ENCODE measurements around the gene CNOT2. TPM values are rescaled to one million over a fixed set of nuclear protein-coding genes. Genes with fewer than 3 reads are reported as not detected.

Gene CNOT2, protein sequence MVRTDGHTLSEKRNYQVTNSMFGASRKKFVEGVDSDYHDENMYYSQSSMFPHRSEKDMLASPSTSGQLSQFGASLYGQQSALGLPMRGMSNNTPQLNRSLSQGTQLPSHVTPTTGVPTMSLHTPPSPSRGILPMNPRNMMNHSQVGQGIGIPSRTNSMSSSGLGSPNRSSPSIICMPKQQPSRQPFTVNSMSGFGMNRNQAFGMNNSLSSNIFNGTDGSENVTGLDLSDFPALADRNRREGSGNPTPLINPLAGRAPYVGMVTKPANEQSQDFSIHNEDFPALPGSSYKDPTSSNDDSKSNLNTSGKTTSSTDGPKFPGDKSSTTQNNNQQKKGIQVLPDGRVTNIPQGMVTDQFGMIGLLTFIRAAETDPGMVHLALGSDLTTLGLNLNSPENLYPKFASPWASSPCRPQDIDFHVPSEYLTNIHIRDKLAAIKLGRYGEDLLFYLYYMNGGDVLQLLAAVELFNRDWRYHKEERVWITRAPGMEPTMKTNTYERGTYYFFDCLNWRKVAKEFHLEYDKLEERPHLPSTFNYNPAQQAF
- 100 to 1,000 TPM in 3 of 6 donors, 10 to 100 TPM in 3; 44.1 to 188 (median 98.7) TPM for total RNA-seq

DNA sequence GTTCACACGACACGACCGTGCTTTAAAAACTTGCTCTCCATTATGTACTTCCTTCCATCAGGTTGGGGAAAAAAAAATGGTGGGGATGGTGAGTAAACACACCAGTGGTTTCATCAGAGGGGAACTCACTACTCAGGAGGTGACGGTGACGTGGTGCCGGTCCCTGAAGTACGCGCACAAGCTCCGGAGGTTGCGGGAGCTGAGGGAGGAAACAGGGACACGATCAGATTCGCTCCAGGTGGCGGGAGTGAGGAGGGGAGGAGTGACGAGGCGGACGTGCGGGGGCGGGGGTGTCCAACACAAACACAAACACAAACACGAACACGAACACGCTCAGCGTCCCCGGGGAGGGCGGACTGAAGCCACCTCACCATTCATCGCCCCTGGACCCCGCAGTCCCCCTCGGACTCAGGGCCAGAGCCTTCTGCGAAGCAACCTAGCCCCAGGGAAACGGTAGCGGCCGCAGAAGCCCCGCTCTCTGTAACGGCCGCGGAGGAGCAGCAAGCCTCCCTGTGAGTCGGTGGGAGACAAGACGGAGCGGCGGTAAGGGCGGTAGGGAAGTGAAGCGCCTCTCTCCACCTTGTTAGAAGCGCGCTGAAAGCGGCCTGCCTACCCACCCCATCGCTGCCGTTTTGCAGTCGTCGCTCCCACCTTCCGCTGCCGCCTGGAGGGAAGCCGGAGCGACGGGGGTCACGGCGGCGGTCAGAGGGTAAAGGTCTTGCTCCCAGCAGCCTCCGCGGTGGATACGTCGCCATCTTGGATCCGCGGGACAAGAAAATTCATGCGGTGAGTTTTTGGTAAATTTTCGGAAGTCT is at the start of gene CNOT2:
Gene CNOT2 (plus strand): TSS at position 739 of the 815 bp plus-strand sequence. CDS start 34,794 bp downstream, outside the sequence.
- peak; percentile 94 to 97 for DNase-seq
- peaks cover 0 to 28% (median 10%) of the 10 kb centered on the region in 4 donors for H3K36me3 ChIP-seq
- H3K27ac ChIP-seq: peak within 1 kb of the TSS; percentile 98 to 99 (median 98)
- no peaks in the 10 kb centered on the region for H3K9me3 ChIP-seq
- TF ChIP-seq EP300 (IDR thresholded peaks at IDR 0.05) (peak in 1 of 4 donors; percentile 35), POLR2A (IDR thresholded peaks at IDR 0.05) (peak in 3 of 4 donors; percentile 32 to 76 (median 73)), POLR2AphosphoS5 (IDR thresholded peaks at IDR 0.05) (peak; percentile 81 to 92)
- TF ChIP-seq, protein P1, sequence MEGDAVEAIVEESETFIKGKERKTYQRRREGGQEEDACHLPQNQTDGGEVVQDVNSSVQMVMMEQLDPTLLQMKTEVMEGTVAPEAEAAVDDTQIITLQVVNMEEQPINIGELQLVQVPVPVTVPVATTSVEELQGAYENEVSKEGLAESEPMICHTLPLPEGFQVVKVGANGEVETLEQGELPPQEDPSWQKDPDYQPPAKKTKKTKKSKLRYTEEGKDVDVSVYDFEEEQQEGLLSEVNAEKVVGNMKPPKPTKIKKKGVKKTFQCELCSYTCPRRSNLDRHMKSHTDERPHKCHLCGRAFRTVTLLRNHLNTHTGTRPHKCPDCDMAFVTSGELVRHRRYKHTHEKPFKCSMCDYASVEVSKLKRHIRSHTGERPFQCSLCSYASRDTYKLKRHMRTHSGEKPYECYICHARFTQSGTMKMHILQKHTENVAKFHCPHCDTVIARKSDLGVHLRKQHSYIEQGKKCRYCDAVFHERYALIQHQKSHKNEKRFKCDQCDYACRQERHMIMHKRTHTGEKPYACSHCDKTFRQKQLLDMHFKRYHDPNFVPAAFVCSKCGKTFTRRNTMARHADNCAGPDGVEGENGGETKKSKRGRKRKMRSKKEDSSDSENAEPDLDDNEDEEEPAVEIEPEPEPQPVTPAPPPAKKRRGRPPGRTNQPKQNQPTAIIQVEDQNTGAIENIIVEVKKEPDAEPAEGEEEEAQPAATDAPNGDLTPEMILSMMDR (IDR thresholded peaks at IDR 0.05): peak in 1 of 6 experiments; percentile 11
- WGBS, 2 donors: 0 to 1% methylated on average over 19 to 64 of the region's 64 CpGs
- H3K27me3 ChIP-seq: no peaks in the 10 kb centered on the region
- peaks cover 40 to 54% (median 46%) of the 10 kb centered on the region in 4 donors for H3K4me1 ChIP-seq
- peak; percentile 96 to 98 for ATAC-seq (ENCODE audit: low FRiP score in 2 of 2)
- H3K4me3 ChIP-seq: peak within 1 kb of the TSS; percentile 74 to 95 (median 76)

GRCh38 chr12:70194076-70194475 is 49.2 kb upstream of the CNOT2 start:
- Histone ChIP-seq H3K27ac (no peak overlapping the region), H3K36me3 (no peaks in the 10 kb centered on the region), H3K4me3 (no peak overlapping the region), H3K9me3 (no peaks in the 10 kb centered on the region), H3K4me1 (peaks cover 0 to 5% (median 0%) of the 10 kb centered on the region in 4 donors), H3K27me3 (no peaks in the 10 kb centered on the region)
- TF ChIP-seq POLR2AphosphoS5 (IDR thresholded peaks at IDR 0.05) (no peak), EP300 (IDR thresholded peaks at IDR 0.05) (no peak), POLR2A (IDR thresholded peaks at IDR 0.05) (no peak)
- TF ChIP-seq, protein P1 (IDR thresholded peaks at IDR 0.05): no peak
- DNase-seq: no peak
- ATAC-seq (ENCODE audit: low FRiP score in 2 of 2): no peak

- Histone ChIP-seq H3K4me1 (peaks cover 0 to 5% (median 0%) of the 10 kb centered on the region in 4 donors), H3K27ac (no peak overlapping the region), H3K9me3 (no peaks in the 10 kb centered on the region), H3K4me3 (no peak overlapping the region), H3K27me3 (no peaks in the 10 kb centered on the region), H3K36me3 (no peaks in the 10 kb centered on the region)
- TF ChIP-seq, protein P1 (IDR thresholded peaks at IDR 0.05): no peak
- TF ChIP-seq EP300 (IDR thresholded peaks at IDR 0.05) (no peak), POLR2AphosphoS5 (IDR thresholded peaks at IDR 0.05) (no peak), POLR2A (IDR thresholded peaks at IDR 0.05) (no peak)
- ATAC-seq (ENCODE audit: low FRiP score in 2 of 2) (peak in 1 of 2 donors; percentile 81), DNase-seq (no peak)
- 88 to 91% methylated on average over 1 of the region's 1 CpG for WGBS, 2 donors
Observed at GRCh38 chr12:70196811-70197281, 46.4 kb upstream of the CNOT2 start.

- H3K36me3 ChIP-seq: no peaks in the 10 kb centered on the region
- DNase-seq: no peak
- H3K4me1 ChIP-seq: peaks cover 0 to 5% (median 0%) of the 10 kb centered on the region in 4 donors
- no peaks in the 10 kb centered on the region for H3K27me3 ChIP-seq
- no peak overlapping the region for H3K4me3 ChIP-seq
- H3K9me3 ChIP-seq: no peaks in the 10 kb centered on the region
- ATAC-seq (ENCODE audit: low FRiP score in 2 of 2): no peak
- no peak for TF ChIP-seq POLR2A (IDR thresholded peaks at IDR 0.05)
- TF ChIP-seq, protein P1 (IDR thresholded peaks at IDR 0.05): no peak
- no peak for TF ChIP-seq POLR2AphosphoS5 (IDR thresholded peaks at IDR 0.05)
- no peak for TF ChIP-seq EP300 (IDR thresholded peaks at IDR 0.05)
- H3K27ac ChIP-seq: no peak overlapping the region
Observed at GRCh38 chr12:70197345-70197744, 45.9 kb upstream of the CNOT2 start.

All from upper lobe of left lung (tissue), 6 donors.